OCI-LY7 (cell line): ENCODE measurements around the gene CFAP161.

Source experiments
- CTCF ChIP-seq: fragments of 200-600 bp; sonication (generic); conservative IDR thresholded peaks from 2 replicates; pipeline ENCODE4 v1.5.1; 2014; ENCODE audit warnings: mild to moderate bottlenecking, antibody characterized with exemption, low read length, moderate library complexity, mixed read lengths
- EZH2phosphoT487 ChIP-seq: fragments of 200-600 bp; sonication (generic); IDR thresholded peaks from 2 replicates; pipeline ENCODE4 v1.6.1; 2018; ENCODE audit warnings: low read depth, borderline replicate concordance, mild to moderate bottlenecking, mixed run types, antibody characterized with exemption, low read length, moderate library complexity, mixed read lengths

GRCh38 chr15:81189583-81190283 lies 55.7 kb downstream of the CFAP161 start:
- TF ChIP-seq CTCF (no peak), EZH2phosphoT487 (no peak)
